Activated T-cell treated with anti-CD3 and anti-CD28 coated beads for 1 hour (primary cell): Measurements from ENCODE around the gene RGCC.
"Not testable (repeated sequence)": the region's sequence is repeated elsewhere in the genome, so short reads cannot be mapped to it uniquely, and the experiment has no call there.

ENCODE experiments used
- DNase-seq: peaks from one replicate; pipeline ENCODE4 v3.0.0-alpha.2; 2020; ENCODE audit warnings: low read depth

Gene RGCC, protein sequence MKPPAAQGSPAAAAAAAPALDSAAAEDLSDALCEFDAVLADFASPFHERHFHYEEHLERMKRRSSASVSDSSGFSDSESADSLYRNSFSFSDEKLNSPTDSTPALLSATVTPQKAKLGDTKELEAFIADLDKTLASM

DNA sequence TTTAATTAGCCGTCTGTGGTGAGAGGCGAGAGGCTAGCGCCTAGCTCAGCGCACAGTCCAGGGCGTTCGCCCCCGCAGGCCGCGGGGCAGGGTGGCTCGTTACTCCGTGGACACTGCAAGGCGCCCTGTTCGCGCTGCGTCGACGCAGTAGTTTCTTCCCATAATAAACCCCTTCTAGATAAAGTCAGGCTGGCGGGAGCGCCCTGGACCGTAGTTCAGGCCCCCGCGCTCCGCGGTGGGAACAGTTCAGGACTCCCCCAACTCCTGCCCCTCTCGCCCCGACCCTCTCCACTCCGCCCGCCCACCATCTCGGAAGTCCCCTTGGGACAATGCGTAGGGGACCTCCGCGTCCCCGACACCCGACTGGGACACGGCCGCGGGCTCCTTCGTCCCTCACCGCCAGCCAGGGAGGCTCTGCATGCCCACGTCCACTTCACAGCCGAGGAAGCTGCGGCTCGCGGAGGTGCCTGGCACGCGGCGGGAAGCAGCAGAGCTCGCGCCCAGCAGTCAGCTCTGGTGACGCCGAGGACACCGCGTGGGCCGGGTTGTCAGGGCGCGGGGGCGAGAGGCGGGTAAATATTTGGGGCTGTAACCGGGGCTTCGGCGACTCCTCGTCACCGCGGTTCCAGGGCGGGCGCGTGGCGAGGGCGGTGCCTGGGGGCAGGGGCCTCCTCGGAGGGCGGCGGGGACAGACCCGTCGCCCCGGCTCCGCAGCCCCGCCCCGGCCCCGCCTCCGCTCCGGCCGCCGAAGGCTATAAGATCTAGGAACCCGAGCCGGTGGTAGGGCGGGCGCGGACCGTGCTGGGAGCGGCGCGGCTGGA, at the start of gene RGCC:
Gene RGCC (plus strand): TSS at position 783 of the 821 bp plus-strand sequence. CDS start 158 bp downstream, outside the sequence.
- DNase-seq: peak; percentile 92

DNA sequence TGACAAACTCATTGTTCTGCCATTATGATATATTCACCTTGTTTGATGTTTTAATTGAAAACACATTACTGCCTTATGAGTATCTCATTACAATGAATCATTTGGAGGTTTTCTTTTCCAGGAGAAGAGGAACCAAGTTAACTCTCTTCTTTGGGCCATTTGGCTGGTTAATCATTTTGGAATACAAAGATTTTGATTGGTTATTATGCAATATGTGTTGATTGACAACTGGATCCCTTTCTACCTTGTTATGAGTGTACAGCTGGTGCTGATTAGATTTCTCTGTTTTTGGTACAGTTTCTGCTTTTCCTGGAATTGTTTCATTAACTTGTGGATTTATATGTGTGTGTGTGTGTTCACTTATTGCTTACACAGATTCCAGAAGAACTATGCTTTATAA, 49.2 kb upstream of the RGCC start:
- DNase-seq: no peak

DNA sequence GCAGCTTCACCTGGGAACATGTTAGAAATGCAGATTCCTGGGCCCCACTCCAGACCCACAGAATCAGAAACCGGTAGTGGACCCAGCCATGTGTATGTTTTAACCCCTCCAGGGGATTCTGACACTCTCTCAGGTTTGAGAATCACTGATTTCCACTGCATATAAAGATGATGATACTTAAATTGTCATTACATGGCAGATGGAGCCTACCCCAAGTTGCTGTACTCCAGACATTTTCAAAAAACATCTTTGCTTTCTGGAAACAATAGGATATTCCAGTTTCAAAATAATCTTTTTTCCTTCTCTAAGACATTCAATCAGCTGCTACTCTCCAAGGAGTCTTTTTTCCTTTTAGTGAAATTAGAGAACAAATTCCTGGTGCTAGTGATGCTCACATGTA, 48.6 kb upstream of the RGCC start:
- no peak for DNase-seq

DNA sequence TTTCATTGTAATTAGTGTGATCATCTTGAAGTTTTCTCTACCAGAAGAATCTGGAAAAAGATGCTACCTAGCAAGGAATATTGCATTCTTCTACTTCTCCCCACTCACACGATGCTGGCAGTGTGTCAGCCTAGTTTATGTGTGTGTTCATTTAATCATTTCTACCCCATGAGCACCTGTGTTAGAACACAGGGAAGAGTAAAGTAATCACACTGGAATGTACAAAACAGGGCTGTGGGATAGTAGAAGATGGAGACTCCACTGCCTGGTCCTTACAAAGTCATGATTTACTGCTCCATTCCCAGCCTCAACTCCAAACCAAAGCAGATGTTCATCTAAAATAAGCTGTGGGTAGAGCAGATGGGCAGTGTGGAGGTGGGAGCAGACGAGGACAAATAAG, 47.7 kb upstream of the RGCC start:
- DNase-seq: no peak

DNA sequence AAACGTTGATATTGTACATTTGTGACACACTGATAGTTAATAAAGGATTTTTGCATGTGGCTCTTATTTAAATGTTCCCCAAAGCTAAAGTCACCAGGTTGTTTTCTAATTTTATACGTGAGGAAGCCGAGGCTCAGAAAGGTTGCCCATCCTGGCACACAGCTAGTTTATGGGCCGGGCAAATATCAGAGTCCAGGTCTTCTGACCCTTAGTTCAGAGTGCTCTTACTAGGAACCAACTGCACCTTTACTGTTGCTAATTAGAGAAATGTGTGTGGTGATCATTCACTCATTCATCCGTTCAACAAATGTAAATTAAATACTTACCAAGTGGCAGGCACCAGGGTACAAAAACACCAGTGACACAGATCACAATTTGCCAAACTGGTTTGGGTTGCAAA, 46.3 kb upstream of the RGCC start:
- no peak for DNase-seq

DNA sequence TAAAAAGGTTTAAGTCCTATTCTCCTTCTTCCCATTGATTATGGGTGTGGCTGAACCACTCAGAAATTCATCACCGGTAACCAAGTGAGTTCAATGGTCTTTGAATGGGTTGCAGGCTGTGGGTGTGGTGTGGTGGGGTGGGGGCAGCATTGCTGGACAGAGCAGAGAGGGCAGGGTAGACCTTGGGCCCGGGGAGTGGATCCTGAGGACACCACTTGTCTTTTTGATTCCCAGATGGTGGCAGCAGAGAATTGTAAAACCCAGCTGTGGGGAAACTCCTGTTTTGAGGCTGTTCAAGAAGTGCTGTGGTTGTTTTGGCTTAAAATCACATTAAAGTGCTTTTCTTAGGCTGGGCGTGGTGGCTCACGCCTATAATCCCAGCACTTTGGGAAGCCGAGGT, 45.8 kb upstream of the RGCC start:
- DNase-seq: no peak

DNA sequence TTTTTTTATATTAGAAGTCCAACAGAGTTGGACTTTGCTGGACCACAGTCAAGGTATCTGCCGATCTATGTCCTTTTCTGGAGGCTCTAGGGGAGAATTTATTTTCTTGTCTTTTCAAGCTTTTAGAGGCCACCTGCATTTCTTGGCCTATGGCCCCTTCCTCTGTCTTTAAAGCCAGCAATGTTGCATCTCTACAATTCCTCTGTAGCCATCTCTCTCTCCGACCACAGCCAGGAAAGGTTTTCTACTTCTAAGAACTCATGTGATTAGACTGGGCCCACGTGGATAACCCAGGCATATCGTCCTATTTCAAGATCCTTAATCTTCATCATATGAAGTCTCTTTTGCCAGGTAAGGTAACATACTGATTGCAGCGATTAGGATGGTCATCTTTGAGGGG, 43.5 kb upstream of the RGCC start:
- no peak for DNase-seq

DNA sequence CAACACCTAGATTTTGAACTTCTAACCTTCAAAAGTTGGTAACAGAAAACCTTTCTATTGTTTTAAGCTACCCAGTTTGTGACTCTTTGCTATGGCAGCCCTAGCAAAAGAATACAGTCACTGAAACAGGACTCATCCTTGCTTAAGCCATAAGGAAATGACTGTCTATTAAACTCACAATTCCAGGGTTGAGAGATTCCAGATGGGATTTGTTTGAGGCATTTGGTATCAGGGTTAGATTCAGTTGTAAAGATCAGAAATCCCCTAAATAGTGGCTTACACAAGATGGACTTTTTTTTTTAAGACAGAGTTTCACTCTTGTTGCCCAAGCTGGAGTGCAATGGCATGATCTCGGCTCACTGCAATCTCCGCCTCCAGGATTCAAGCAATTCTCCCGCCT, 41.1 kb upstream of the RGCC start:
- DNase-seq: no peak

DNA sequence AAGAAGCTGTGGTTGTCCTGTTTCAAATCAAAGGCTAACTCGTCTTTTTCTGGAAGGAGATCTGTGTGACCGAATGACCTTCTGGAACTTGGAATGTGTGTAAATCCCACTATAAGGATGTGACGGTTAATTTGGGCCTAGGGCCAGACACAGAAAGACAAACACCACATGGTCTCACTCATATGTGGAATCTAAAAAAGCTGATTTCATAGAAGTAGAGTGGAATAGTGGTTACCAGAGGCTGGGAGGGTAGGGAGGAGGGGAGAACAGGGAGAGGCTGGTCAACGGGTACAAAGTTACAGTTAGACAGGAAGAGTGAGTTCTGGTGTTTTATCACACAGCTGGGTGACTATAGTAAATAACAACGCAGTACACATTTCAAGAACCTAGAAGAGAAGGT, 39.3 kb upstream of the RGCC start:
- no peak for DNase-seq

DNA sequence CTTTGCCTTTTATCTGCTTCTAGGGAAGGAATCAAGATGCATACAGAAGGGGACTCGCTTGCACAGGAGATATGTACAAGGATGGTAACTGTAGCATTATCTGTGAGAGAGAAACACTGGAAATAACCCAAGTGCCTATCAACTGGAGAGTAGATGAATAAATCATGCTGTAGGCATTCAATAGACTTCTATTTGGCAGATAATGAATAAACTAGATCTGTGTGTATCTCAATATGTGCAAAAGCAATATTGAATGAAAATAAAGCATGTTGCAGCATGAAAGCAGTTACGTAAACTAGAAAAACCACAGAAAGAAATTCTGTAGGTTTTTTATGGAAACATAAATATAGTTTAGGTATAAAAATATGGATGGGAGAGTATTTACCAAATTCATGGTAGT, 38.6 kb upstream of the RGCC start:
- no peak for DNase-seq

DNA sequence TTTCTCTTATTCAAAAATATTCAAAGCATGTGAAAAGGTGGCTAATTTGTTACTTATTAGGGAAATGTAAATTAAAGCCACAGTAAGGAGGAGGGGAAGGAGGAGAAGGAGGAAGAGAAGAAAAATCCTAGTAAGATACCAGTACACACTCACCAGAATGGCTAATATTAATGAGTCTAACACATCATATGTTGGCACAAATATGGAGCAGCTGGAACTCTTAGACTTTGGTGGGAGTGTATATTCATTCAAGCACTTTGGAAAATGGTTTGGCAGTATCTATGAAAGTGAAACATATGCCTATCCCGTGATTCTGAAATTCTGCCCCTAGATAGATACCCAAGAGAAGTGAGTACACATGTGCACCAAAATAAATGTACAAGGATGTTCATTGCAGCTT, 38.1 kb upstream of the RGCC start:
- DNase-seq: no peak

DNA sequence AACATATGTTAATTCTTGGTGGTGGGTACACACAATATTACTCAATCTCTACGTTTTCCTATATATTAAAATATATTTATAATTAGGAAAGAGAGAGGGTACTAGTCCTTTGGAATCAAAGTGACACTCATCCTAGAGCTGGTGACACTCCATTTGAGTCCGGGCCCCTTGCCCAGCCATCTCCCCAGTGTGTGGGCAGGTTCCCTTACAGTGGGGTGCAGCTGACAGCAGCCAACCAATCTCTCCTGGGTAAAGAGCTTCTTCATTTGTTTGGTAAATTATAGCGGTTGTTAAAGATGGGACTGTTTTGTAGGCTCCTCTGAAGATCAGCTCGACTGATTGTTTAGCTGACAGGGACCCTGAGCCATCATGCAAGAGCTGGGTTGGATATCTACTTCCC, 37.2 kb upstream of the RGCC start:
- no peak for DNase-seq

DNA sequence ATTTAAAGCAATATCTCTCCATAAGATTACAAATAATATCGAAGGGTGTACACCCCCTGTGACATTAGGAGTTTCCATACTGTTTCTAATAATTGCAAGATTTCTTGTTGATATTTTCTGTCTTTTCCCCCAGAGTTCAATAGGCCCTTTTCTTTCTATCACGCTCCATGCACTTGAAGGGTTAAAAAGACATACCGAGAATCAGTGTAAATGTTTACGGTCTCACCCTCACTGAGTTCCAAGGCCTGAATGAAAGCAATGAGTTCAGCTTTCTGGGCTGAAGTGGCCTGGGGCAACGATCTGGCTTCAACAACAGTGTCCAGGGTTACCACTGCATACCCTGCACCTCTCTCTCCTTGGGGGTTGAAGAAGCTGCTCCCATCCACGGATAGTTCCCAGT, 36.0 kb upstream of the RGCC start:
- DNase-seq: not testable (repeated sequence)

DNA sequence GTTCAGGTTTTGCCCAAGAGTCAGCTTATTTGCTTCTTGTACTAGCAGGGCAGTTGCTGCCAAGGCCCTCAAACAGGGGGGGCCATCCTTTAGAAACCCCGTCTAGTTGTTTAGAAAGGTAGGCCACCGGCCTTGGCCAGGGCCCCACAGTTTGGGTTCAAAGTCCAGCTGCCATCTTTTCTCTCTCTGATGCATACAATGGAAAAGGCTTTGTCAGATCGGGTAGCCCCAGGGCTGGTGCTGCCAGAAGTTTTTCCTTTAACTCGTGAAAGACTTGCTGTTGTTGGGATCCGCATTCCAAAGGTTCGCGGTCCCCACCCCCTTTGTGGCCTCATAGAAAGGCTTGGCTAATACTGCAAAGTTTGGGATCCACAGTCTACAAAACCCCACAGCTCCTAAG, 35.4 kb upstream of the RGCC start:
- not testable (repeated sequence) for DNase-seq

DNA sequence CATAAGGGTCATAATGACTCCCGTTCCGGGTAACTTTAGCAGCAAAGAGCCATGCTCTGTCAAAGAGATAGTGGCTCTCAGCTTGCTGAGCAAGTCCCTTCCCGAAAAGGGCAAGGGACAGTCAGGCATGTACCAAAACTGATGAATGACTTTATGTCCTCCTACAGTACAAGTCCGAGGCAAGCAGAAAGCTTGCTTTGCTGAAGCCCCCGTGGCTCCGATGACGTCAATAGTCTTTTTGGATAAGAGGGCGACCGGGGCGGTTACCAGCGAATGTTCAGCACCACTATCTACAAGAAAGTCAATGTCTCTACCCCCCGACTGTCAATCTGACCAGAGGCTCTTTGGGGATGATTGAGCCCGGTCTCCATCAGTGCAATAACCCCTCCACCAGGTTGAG, 34.1 kb upstream of the RGCC start:
- DNase-seq: not testable (repeated sequence)

DNA sequence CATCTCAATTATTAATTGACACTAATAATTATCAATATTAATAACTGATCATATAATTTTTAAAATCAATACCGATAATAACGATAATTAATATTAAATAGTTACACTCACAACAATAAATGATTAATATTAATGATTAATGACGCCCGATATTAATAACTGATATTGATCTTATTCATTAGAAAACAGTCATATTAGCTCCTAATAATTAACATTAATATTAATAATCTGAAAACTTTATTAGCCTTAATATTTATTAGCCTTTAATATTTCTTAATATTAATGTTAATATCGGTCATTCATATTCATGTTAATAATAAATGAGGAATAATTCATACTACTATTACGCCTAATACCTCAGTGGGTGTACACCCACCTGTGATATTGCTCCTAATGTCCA, 32.7 kb upstream of the RGCC start:
- DNase-seq: not testable (repeated sequence)

DNA sequence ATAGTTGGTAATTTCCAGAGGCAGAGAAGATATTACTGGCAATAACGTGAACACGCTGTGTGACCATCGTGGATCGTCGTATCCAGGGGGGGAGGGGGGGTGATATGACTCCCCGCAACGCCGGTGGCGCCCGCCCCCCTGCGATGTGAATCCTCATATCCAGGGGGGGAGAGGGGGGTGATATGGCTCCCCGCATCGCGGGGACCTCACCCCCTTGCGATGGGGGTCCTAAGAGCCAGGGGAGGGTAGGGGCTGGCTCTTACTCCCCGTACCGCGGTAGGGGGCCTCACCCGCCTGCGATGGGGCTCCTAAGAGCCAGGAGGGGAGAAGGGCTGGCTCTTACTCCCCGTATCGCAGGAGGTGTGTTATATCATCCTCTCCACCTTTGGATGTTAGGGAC, 31.3 kb upstream of the RGCC start:
- DNase-seq: no peak

DNA sequence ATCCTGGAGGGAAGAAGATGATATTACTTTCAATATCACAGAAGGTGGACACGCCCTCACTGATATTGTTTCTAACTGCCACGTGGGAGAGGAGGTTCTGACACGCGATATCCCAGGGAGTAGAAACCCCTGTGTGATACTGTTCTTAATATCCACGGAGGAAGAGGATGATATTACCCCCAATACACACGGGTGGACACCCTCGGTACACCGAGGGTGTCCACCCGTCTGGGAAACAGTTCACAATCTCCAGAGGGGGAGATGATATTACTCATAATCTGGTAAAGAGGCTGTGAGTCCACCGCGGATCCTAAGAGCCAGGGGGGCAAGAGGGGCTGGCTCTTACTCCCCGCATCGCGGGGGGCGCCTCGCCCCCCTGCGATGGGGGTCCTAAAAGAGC, 29.7 kb upstream of the RGCC start:
- no peak for DNase-seq

DNA sequence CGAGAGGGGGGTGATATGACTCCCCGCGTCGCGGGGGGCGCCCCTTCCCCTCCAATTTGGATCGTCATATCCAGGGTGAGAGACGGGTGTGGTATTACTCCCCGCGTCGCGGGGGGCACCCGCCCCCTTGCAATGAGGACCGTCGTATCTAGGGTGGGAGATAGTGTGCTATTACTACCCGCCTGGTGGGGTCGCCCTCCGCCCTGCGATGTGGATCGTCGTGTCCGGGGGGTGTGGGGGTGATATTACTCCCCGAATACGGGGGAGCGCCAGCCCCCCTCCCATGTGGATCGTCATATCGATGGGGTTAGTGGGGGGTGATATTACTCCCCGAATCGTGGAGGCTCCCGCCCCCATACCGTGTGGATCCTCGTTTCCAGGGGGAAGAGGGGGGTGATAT, 29.2 kb upstream of the RGCC start:
- DNase-seq: peak; percentile 38

DNA sequence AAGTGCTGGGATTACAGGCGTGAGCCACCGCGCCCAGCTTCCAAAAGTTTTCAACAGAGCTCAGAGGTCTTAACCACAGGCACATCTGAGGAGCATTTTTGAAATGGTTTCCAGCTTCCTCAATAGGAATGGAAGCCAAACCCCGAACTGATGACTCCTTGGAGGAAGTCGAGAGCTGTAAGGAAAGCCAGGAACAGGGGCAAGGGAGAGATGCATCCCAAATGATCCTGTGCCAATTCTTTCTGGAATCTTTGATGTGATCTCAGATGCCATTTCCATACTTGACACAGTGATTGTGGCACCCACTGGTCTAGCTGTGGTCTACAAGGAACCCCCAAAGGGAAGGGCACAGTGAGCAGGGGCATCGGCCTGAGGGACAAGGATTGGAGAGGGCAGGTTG, 23.3 kb upstream of the RGCC start:
- DNase-seq: not testable (repeated sequence)

DNA sequence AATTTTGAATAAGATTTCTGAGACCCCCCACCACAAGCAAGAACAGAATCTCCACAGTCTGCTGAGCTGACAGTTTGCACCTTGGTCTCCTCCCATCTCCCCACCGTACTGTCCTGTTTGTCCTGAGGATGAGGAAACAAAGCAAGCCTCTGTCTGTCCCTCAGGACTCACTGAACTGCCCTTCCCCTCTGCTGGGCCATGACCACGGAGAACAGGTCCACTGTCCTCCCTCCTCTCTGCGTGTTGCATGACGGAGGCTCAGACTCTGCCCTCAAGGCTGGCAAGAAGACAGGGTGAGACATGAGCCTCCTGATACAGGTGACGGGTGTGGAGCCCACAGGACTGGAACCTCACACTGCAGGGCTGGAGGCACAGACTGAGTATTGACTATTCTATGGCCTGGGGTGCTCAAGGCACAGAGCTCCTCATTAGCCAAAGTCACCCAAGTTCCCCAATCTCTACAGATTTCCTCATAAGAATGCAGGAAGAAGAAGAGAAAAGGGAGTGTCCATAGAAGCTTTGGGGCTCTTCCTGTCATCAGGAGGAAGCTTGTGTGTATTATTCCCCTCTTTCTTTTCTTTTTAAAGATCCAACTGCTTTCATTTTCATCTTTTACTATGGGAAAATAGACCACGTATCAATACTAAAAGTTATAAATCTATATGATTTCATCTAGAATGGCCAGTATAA, 22.4 kb upstream of the RGCC start:
- no peak for DNase-seq

DNA sequence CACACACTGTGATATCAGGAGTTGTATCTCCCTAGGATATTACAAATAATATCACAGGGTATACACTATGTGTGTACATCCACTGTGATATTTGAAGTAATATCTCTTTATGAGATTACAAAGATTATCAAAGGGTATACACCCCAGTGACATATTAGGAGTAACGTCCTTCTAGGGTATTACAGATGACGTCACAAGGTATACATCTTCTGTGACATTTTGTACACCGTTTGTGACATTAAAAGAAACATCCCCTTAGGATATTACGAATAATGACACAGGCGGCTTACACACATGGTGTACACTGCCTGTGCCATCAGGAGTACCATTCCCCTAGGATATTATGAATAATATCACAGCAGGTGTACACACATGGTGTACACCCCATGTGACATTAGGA, 13.4 kb upstream of the RGCC start:
- DNase-seq: no peak

DNA sequence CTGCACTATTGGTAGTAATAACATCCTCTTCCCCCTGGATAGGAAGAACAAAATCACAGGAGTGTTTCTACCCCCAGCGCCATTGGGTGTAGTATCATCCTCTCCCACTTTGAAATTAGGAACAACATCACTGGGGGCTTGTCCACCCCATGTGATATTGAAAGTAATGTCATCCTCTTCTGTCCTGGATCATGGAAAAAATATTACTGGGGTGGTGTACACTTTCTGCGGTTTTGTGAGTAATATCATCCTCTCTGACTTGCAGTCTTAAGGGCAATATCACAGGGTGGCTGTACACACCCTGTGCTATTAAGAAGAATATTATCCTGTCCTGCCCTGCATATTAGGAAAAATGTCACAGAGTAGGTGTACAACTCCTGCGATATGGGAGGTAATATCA, 4.9 kb upstream of the RGCC start:
- DNase-seq: no peak
